H1 (cell line): ENCODE measurements around the gene UNC80. TPM values are rescaled to one million over a fixed set of nuclear protein-coding genes. Genes with fewer than 3 reads are reported as not detected.

Source experiments
- CTCF ChIA-PET: fragments of 300-600 bp; sonication (Branson Sonifier 250); formaldehyde crosslinking; loops from one replicate; lab custom pipeline; 2021; ENCODE audit not compliant: partially characterized antibody; lab: Charles Lee
- POLR2A ChIA-PET: fragments of 300-600 bp; sonication (Branson Sonifier 250); formaldehyde crosslinking; loops from one replicate; lab custom pipeline; 2021; ENCODE audit warnings: inconsistent platforms; ENCODE audit not compliant: partially characterized antibody; lab: Charles Lee
- DNase-seq, 2 experiments: peaks; one replicate each; pipeline versions ENCODE4 v3.0.0 to v3.0.0-alpha.2; 2010 to 2022; ENCODE audit warnings: low spot score in 2 of 2, low read depth in 1 of 2, mixed read lengths in 1 of 2
- FAIRE-seq: peaks from 2 replicates; lab custom pipeline; 2011; peaks lifted over from hg19 to GRCh38; lab: Jason Lieb, UNC
- H2AFZ ChIP-seq: 2 replicates; pipeline ENCODE4 v1.8.1; 2012; ENCODE audit warnings: low read length, inconsistent platforms
- H2AK5ac ChIP-seq: 2 replicates; pipeline ENCODE4 v1.6.1; 2013; ENCODE audit warnings: low read depth, low read length
- H2BK120ac ChIP-seq: replicated peaks from 2 replicates; pipeline ENCODE3; 2013; ENCODE audit warnings: low read depth, low read length, inconsistent platforms
- H2BK12ac ChIP-seq: 2 replicates; pipeline ENCODE4 v1.6.1; 2013; ENCODE audit warnings: low read depth, low read length
- H2BK15ac ChIP-seq: 2 replicates; pipeline ENCODE4 v1.6.1; 2013; ENCODE audit warnings: low read length
- H2BK20ac ChIP-seq: 2 replicates; pipeline ENCODE4 v1.6.1; 2013; ENCODE audit warnings: low read length
- H2BK5ac ChIP-seq: 2 replicates; pipeline ENCODE4 v1.6.1; 2013; ENCODE audit warnings: low read depth, low read length
- H3K14ac ChIP-seq: 2 replicates; pipeline ENCODE4 v1.6.1; 2013; ENCODE audit warnings: inconsistent platforms; ENCODE audit not compliant: insufficient read length
- H3K18ac ChIP-seq: 2 replicates; pipeline ENCODE4 v1.6.1; 2013; ENCODE audit warnings: low read length; ENCODE audit errors: extremely low read depth
- H3K23ac ChIP-seq: 2 replicates; pipeline ENCODE4 v1.6.1; 2013; ENCODE audit warnings: inconsistent platforms; ENCODE audit not compliant: insufficient read length
- H3K23me2 ChIP-seq: 2 replicates; pipeline ENCODE4 v1.6.1; 2013; ENCODE audit warnings: low read depth, low read length
- H3K27ac ChIP-seq: 2 replicates; pipeline ENCODE4 v1.6.1; 2011; ENCODE audit warnings: low read depth, low read length, inconsistent platforms
- H3K27me3 ChIP-seq, 4 experiments: replicated peaks in 1 of 4; 1 replicate in 1 of 4; 2 replicates in 3 of 4; pipeline versions ENCODE4 v1.6.1 to v1.8.1; 2011 to 2013; ENCODE audit warnings: low read length in 3 of 4, mild to moderate bottlenecking in 3 of 4, inconsistent platforms in 2 of 4, mixed read lengths in 2 of 4, moderate library complexity in 1 of 4; ENCODE audit not compliant: control insufficient read depth in 3 of 4, insufficient read depth in 3 of 4; ENCODE audit errors: extremely low read depth in 1 of 4
- H3K36me3 ChIP-seq, 4 experiments: 2 replicates each; pipeline versions ENCODE4 v1.6.1 to v1.8.1; 2011 to 2013; ENCODE audit warnings: mild to moderate bottlenecking in 4 of 4, low read length in 3 of 4, moderate library complexity in 2 of 4, control low read depth in 1 of 4, inconsistent platforms in 1 of 4; ENCODE audit not compliant: insufficient read depth in 4 of 4, control insufficient read depth in 2 of 4
- H3K4ac ChIP-seq: replicated peaks from 2 replicates; pipeline ENCODE3; 2013; ENCODE audit warnings: low read length, low read depth, mixed read lengths, inconsistent platforms; ENCODE audit not compliant: insufficient read length
- H3K4me1 ChIP-seq, 4 experiments: replicated peaks in 1 of 4; 1 replicate in 1 of 4; 2 replicates in 3 of 4; pipeline versions ENCODE4 v1.6.1 to v1.8.1; 2011 to 2013; ENCODE audit warnings: low read length in 3 of 4, inconsistent platforms in 2 of 4, mixed read lengths in 1 of 4; ENCODE audit not compliant: insufficient read depth in 4 of 4, control insufficient read depth in 3 of 4
- H3K4me2 ChIP-seq, 2 experiments: 2 replicates each; pipeline versions ENCODE4 v1.6.1 to v1.8.1; 2011 to 2013; ENCODE audit warnings: low read depth in 2 of 2, low read length in 2 of 2, control low read depth in 1 of 2, inconsistent platforms in 1 of 2, mild to moderate bottlenecking in 1 of 2; ENCODE audit not compliant: insufficient read depth in 1 of 2
- H3K4me3 ChIP-seq, 4 experiments: fragments of 200-600, 300-600 bp in 1 of 4; sonication (generic), shearing (Covaris generic), sonication (Bioruptor Twin) in 1 of 4; 2 replicates each; pipeline versions ENCODE4 v1.5.1 to v1.8.1; 2011 to 2016; ENCODE audit warnings: low read length in 4 of 4, low read depth in 3 of 4, control low read depth in 2 of 4, inconsistent platforms in 2 of 4, mild to moderate bottlenecking in 2 of 4, mixed read lengths in 1 of 4, moderate library complexity in 1 of 4; ENCODE audit not compliant: insufficient read depth in 2 of 4; ENCODE audit errors: extremely low read depth in 1 of 4
- H3K56ac ChIP-seq: replicated peaks from 2 replicates; pipeline ENCODE3; 2013; ENCODE audit warnings: low read depth, mild to moderate bottlenecking, mixed read lengths, low read length, inconsistent platforms; ENCODE audit not compliant: insufficient read length
- H3K79me1 ChIP-seq: 2 replicates; pipeline ENCODE4 v1.6.1; 2013; ENCODE audit warnings: low read depth, low read length, control low read depth
- H3K79me2 ChIP-seq, 2 experiments: 2 replicates each; pipeline versions ENCODE4 v1.6.1 to v1.8.1; 2012 to 2013; ENCODE audit warnings: low read length in 2 of 2, mild to moderate bottlenecking in 2 of 2, inconsistent platforms in 1 of 2; ENCODE audit not compliant: insufficient read depth in 2 of 2, control insufficient read depth in 1 of 2
- H3K9ac ChIP-seq, 4 experiments: replicated peaks in 1 of 4; 1 replicate in 1 of 4; 2 replicates in 3 of 4; pipeline versions ENCODE4 v1.6.1 to v1.8.1; 2011 to 2013; ENCODE audit warnings: low read depth in 3 of 4, low read length in 3 of 4, control low read depth in 2 of 4, mild to moderate bottlenecking in 2 of 4, moderate library complexity in 2 of 4, inconsistent platforms in 1 of 4; ENCODE audit errors: extremely low read depth in 1 of 4
- H3K9me3 ChIP-seq, 2 experiments: 2 replicates each; pipeline versions ENCODE4 v1.6.1 to v1.8.1; 2012 to 2013; ENCODE audit warnings: mild to moderate bottlenecking in 2 of 2, moderate library complexity in 2 of 2, control low read depth in 1 of 2, inconsistent platforms in 1 of 2, low read depth in 1 of 2, low read length in 1 of 2, mixed read lengths in 1 of 2; ENCODE audit not compliant: insufficient read depth in 2 of 2
- H4K20me1 ChIP-seq, 2 experiments: replicated peaks in 1 of 2; 2 replicates each; pipeline versions ENCODE3 to v1.8.1; 2011 to 2013; ENCODE audit warnings: inconsistent platforms in 2 of 2, low read length in 2 of 2, mild to moderate bottlenecking in 1 of 2; ENCODE audit not compliant: insufficient read depth in 2 of 2, control insufficient read depth in 1 of 2
- H4K5ac ChIP-seq: 2 replicates; pipeline ENCODE4 v1.6.1; 2013; ENCODE audit warnings: low read length, low read depth, mixed read lengths, inconsistent platforms; ENCODE audit not compliant: insufficient read length
- H4K8ac ChIP-seq: 2 replicates; pipeline ENCODE4 v1.8.0; 2013; ENCODE audit warnings: mild to moderate bottlenecking, moderate library complexity, low read length, inconsistent platforms; ENCODE audit not compliant: insufficient read depth; ENCODE audit errors: extremely low read depth
- H4K91ac ChIP-seq: replicated peaks from 2 replicates; pipeline ENCODE3; 2013; ENCODE audit warnings: low read length, mixed read lengths, inconsistent platforms; ENCODE audit not compliant: insufficient read length
- ASH2L ChIP-seq: fragments of 200-600, 300-600 bp; sonication (generic); IDR thresholded peaks from one replicate; pipeline ENCODE4 v1.7.1; 2017; ENCODE audit warnings: low read length
- BACH1 ChIP-seq: IDR thresholded peaks from 2 replicates; pipeline ENCODE4 v1.6.1; 2012; ENCODE audit warnings: low read length, improper control_type of control experiment
- CEBPB ChIP-seq: IDR thresholded peaks from 2 replicates; pipeline ENCODE4 v1.6.1; 2012; ENCODE audit warnings: low read depth, low read length
- CREB1 ChIP-seq: IDR thresholded peaks from 2 replicates; pipeline ENCODE4 v1.6.1; 2012; ENCODE audit warnings: inconsistent platforms
- EZH2 ChIP-seq: fragments of 200-600 bp; sonication (generic); IDR thresholded peaks from 2 replicates; pipeline ENCODE4 v1.7.1; 2012; ENCODE audit warnings: low read depth, mild to moderate bottlenecking, moderate library complexity, low read length, inconsistent platforms; ENCODE audit not compliant: severe bottlenecking
- HDAC2 ChIP-seq, 2 experiments: fragments of 300-600 bp in 1 of 2; sonication (generic) in 1 of 2; IDR thresholded peaks; 2 replicates each; pipeline ENCODE4 v1.6.1; 2011 to 2012; ENCODE audit warnings: low read depth in 2 of 2, low read length in 2 of 2, mild to moderate bottlenecking in 2 of 2, moderate library complexity in 2 of 2, borderline replicate concordance in 1 of 2, inconsistent platforms in 1 of 2
- JUND ChIP-seq: IDR thresholded peaks from 2 replicates; pipeline ENCODE4 v1.6.1; 2011; ENCODE audit warnings: mild to moderate bottlenecking, improper control_type of control experiment, low read length
- KDM4A ChIP-seq: IDR thresholded peaks from one replicate; pipeline ENCODE4 v1.7.1; 2012; ENCODE audit warnings: low read depth, mild to moderate bottlenecking, moderate library complexity, low read length, inconsistent platforms; ENCODE audit not compliant: severe bottlenecking
- SRF ChIP-seq: IDR thresholded peaks from 2 replicates; pipeline ENCODE4 v1.6.1; 2011; ENCODE audit warnings: mild to moderate bottlenecking, low read depth, low read length, moderate library complexity
- SUZ12 ChIP-seq: fragments of 200-600 bp; sonication (generic); IDR thresholded peaks from 2 replicates; pipeline ENCODE4 v1.6.1; 2012; ENCODE audit warnings: mild to moderate bottlenecking, inconsistent platforms, low read length, moderate library complexity, mixed read lengths
- TEAD4 ChIP-seq: IDR thresholded peaks from 2 replicates; pipeline ENCODE4 v1.6.1; 2012; ENCODE audit warnings: low read depth, low read length, inconsistent platforms, mixed read lengths
- polyA plus RNA-seq, 7 experiments: library from polyadenylated mRNA; depleted of rRNA in 3 of 7; stranded (reverse) in 5 of 7; unstranded in 2 of 7; fragments of >200 nt in 5 of 7; fragments of 200-250 nt in 2 of 7; gene quantifications; 1 replicate in 5 of 7; 2 replicates in 1 of 7; 4 replicates in 1 of 7; pipeline versions ENCODE4 v1.2.1 to v1.2.3, GENCODE V29; 2011 to 2013; ENCODE audit warnings: missing spikeins in 2 of 7, mixed read lengths in 2 of 7
- total RNA-seq: library from RNA; stranded (reverse); fragmentation: NEBNext Ultra II Directional; extraction: Animal tissue kit (Norgen Biotek cat#: 25700); gene quantifications from 2 replicates; pipeline ENCODE4 v1.2.1, GENCODE V29; 2021
- TF ChIP-seq, protein P1 (sequence below): IDR thresholded peaks from 2 replicates; pipeline ENCODE4 v1.6.1; 2011; ENCODE audit warnings: low read depth, mild to moderate bottlenecking, low read length; ENCODE audit not compliant: insufficient read depth
- TF ChIP-seq, protein P2 (sequence below), 3 experiments: IDR thresholded peaks; 1 replicate in 2 of 3; 2 replicates in 1 of 3; pipeline versions ENCODE4 v1.5.1 to v1.6.1; 2011; ENCODE audit warnings: low read length in 3 of 3, mild to moderate bottlenecking in 3 of 3, inconsistent platforms in 2 of 3, low read depth in 1 of 3, moderate library complexity in 1 of 3; ENCODE audit not compliant: insufficient read depth in 1 of 3; ENCODE audit errors: control extremely low read depth in 1 of 3

UNC80 gene
- total and polyA plus RNA-seq, 2 of the 8 experiments (the other 6 are each of a cell fraction or from before 2014, with no cell fraction given): 0.53 to 0.56 TPM

DNA sequence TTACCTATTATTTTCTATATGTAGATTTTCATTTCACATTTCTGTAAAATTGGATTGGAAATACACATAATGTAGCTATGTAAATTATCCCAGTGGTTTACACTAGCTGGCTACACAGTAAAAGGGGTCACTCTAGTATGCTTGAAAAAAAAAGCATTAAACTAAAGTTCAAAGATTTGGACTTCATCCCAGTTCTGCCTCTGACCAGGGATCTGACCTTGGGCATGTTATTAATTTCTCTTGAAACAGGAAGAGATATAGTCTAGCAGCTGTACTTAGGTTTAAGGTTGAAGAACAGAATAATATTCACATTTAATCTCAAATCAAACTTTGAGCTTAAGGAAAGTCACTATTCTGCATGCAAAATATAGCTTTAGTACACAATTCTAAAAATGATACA is 166.3 kb downstream of the UNC80 start:
- H4K8ac ChIP-seq: no peak overlapping the region
- no peak overlapping the region for H2BK12ac ChIP-seq
- H3K4ac ChIP-seq: no peak overlapping the region
- H3K79me1 ChIP-seq: no peaks in the 10 kb centered on the region
- H2BK120ac ChIP-seq: no peak overlapping the region
- H3K18ac ChIP-seq: no peak overlapping the region
- DNase-seq (no peak), FAIRE-seq (no peak)
- no peaks in the 10 kb centered on the region for H3K23me2 ChIP-seq
- H2BK5ac ChIP-seq: no peak overlapping the region
- POLR2A ChIA-PET: interaction anchor here (0.7 kb wide), 1 partner anchor 45 kb away, joined by 3 read pairs; no protein-coding TSS in a partner anchor
- H3K23ac ChIP-seq: no peak overlapping the region
- H3K79me2 ChIP-seq: no peaks in the 10 kb centered on the region
- no peak overlapping the region for H2BK15ac ChIP-seq
- H3K4me1 ChIP-seq: no peaks in the 10 kb centered on the region
- H4K5ac ChIP-seq: no peak overlapping the region
- no peak overlapping the region for H3K14ac ChIP-seq
- no peak overlapping the region for H3K56ac ChIP-seq
- no peak overlapping the region for H2BK20ac ChIP-seq
- no peak overlapping the region for H2AFZ ChIP-seq
- no peak overlapping the region for H4K91ac ChIP-seq
- H2AK5ac ChIP-seq: no peak overlapping the region
- H3K4me2 ChIP-seq: no peak overlapping the region
- H4K20me1 ChIP-seq: no peaks in the 10 kb centered on the region
- CTCF ChIA-PET: interaction anchor here (0.7 to 1.2 kb wide), 5 partner anchors 12 to 259 kb away, joined by 3 to 5 read pairs (median 4); no protein-coding TSS in a partner anchor
- no peaks in the 10 kb centered on the region for H3K36me3 ChIP-seq
- H3K9me3 ChIP-seq: no peaks in the 10 kb centered on the region
- no peaks in the 10 kb centered on the region for H3K27me3 ChIP-seq
- no peak overlapping the region for H3K27ac ChIP-seq
- H3K4me3 ChIP-seq: no peak overlapping the region
- no peak overlapping the region for H3K9ac ChIP-seq
- TF ChIP-seq TEAD4 (no peak), HDAC2 (IDR thresholded peaks at IDR 0.05; ENCODE audit: borderline replicate concordance in 1 of 2, low read depth in 2 of 2, low read length in 2 of 2) (no peak), KDM4A (no peak), BACH1 (no peak), EZH2 (no peak), CREB1 (no peak), CEBPB (no peak), ASH2L (no peak), JUND (no peak), SRF (no peak), SUZ12 (no peak)
- TF ChIP-seq, protein P1, sequence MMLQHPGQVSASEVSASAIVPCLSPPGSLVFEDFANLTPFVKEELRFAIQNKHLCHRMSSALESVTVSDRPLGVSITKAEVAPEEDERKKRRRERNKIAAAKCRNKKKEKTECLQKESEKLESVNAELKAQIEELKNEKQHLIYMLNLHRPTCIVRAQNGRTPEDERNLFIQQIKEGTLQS: no peak
- TF ChIP-seq, protein P2, sequence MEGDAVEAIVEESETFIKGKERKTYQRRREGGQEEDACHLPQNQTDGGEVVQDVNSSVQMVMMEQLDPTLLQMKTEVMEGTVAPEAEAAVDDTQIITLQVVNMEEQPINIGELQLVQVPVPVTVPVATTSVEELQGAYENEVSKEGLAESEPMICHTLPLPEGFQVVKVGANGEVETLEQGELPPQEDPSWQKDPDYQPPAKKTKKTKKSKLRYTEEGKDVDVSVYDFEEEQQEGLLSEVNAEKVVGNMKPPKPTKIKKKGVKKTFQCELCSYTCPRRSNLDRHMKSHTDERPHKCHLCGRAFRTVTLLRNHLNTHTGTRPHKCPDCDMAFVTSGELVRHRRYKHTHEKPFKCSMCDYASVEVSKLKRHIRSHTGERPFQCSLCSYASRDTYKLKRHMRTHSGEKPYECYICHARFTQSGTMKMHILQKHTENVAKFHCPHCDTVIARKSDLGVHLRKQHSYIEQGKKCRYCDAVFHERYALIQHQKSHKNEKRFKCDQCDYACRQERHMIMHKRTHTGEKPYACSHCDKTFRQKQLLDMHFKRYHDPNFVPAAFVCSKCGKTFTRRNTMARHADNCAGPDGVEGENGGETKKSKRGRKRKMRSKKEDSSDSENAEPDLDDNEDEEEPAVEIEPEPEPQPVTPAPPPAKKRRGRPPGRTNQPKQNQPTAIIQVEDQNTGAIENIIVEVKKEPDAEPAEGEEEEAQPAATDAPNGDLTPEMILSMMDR (IDR thresholded peaks at IDR 0.05; ENCODE audit: control extremely low read depth in 1 of 3, insufficient read depth in 1 of 3, low read depth in 1 of 3, low read length in 3 of 3): no peak
